HG03175 (cell line): ENCODE data around the gene MYLK.
"Not testable (repeated sequence)": the region's sequence is repeated elsewhere in the genome, so short reads cannot be mapped to it uniquely, and the experiment has no call there.

Source experiments
- ATAC-seq: cut with Tn5 transposase; IDR thresholded peaks from one replicate; pipeline ENCODE4 v1.9.1; 2021; ENCODE audit warnings: mild to moderate bottlenecking, moderate library complexity; ENCODE audit not compliant: unreplicated experiment

Gene MYLK

GRCh38 chr3:123755501-123755900, 128.6 kb downstream of the MYLK start:
- ATAC-seq = no peak

- ATAC-seq = no peak
Measured at GRCh38 chr3:123755085-123755484, 129.0 kb downstream of the MYLK start.

GRCh38 chr3:123753286-123753685, 130.8 kb downstream of the MYLK start:
- ATAC-seq = no peak

- no peak for ATAC-seq
Measured at GRCh38 chr3:123752228-123752627, 131.9 kb downstream of the MYLK start.

- no peak for ATAC-seq
Measured at GRCh38 chr3:123751433-123751832, 132.7 kb downstream of the MYLK start.

GRCh38 chr3:123750659-123751420, 133.3 kb downstream of the MYLK start:
- no peak for ATAC-seq

GRCh38 chr3:123750209-123750608, 133.9 kb downstream of the MYLK start:
- no peak for ATAC-seq

- no peak for ATAC-seq
Measured at GRCh38 chr3:123749711-123750110, 134.4 kb downstream of the MYLK start.

GRCh38 chr3:123745184-123745855, 138.8 kb downstream of the MYLK start:
- ATAC-seq = no peak

- no peak for ATAC-seq
Measured at GRCh38 chr3:123744064-123744463, 140.1 kb downstream of the MYLK start.

- no peak for ATAC-seq
Measured at GRCh38 chr3:123743121-123743520, 141.0 kb downstream of the MYLK start.

- ATAC-seq = no peak
Measured at GRCh38 chr3:123741041-123741511, 143.1 kb downstream of the MYLK start.

GRCh38 chr3:123740391-123740822, 143.7 kb downstream of the MYLK start:
- no peak for ATAC-seq

GRCh38 chr3:123739754-123740153, 144.4 kb downstream of the MYLK start:
- ATAC-seq = no peak

GRCh38 chr3:123739106-123739505, 145.0 kb downstream of the MYLK start:
- ATAC-seq = no peak

GRCh38 chr3:123738522-123738921, 145.6 kb downstream of the MYLK start:
- not testable (repeated sequence) for ATAC-seq

- no peak for ATAC-seq
Measured at GRCh38 chr3:123737168-123737567, 147.0 kb downstream of the MYLK start.

- no peak for ATAC-seq
Measured at GRCh38 chr3:123735456-123735855, 148.7 kb downstream of the MYLK start.

GRCh38 chr3:123734527-123734902, 149.6 kb downstream of the MYLK start:
- no peak for ATAC-seq

GRCh38 chr3:123733805-123734526, 150.2 kb downstream of the MYLK start:
- no peak for ATAC-seq

GRCh38 chr3:123733341-123733740, 150.8 kb downstream of the MYLK start:
- ATAC-seq = no peak

GRCh38 chr3:123732447-123732846, 151.7 kb downstream of the MYLK start:
- no peak for ATAC-seq
